H1 (cell line): Measurements from ENCODE around the gene STAT4.

Experiments
- BCL11A ChIP-seq, 2 experiments: IDR thresholded peaks; one replicate each; pipeline ENCODE4 v1.6.1; 2011; ENCODE audit warnings: low read depth in 2 of 2, low read length in 2 of 2, mild to moderate bottlenecking in 2 of 2
- EZH2 ChIP-seq: fragments of 200-600 bp; sonication (generic); IDR thresholded peaks from 2 replicates; pipeline ENCODE4 v1.7.1; 2012; ENCODE audit warnings: low read depth, mild to moderate bottlenecking, moderate library complexity, low read length, inconsistent platforms; ENCODE audit not compliant: severe bottlenecking
- HDAC6 ChIP-seq: IDR thresholded peaks from one replicate; pipeline ENCODE4 v1.7.1; 2012; ENCODE audit warnings: low read depth, mild to moderate bottlenecking, inconsistent platforms, low read length, moderate library complexity
- JUND ChIP-seq: IDR thresholded peaks from 2 replicates; pipeline ENCODE4 v1.6.1; 2011; ENCODE audit warnings: mild to moderate bottlenecking, improper control_type of control experiment, low read length
- NANOG ChIP-seq: IDR thresholded peaks from 2 replicates; pipeline ENCODE4 v1.6.1; 2011; ENCODE audit warnings: low read length, low read depth, mild to moderate bottlenecking, inconsistent platforms; ENCODE audit not compliant: insufficient read depth, poor library complexity, severe bottlenecking
- RAD21 ChIP-seq, 2 experiments: IDR thresholded peaks in 1 of 2; conservative IDR thresholded peaks in 1 of 2; 2 replicates each; pipeline ENCODE4 v1.6.1; 2011; ENCODE audit warnings: low read depth in 2 of 2, low read length in 2 of 2, improper control_type of control experiment in 1 of 2, inconsistent platforms in 1 of 2, mild to moderate bottlenecking in 1 of 2, moderate library complexity in 1 of 2
- SUZ12 ChIP-seq: fragments of 200-600 bp; sonication (generic); IDR thresholded peaks from 2 replicates; pipeline ENCODE4 v1.6.1; 2012; ENCODE audit warnings: mild to moderate bottlenecking, inconsistent platforms, low read length, moderate library complexity, mixed read lengths
- TEAD4 ChIP-seq: IDR thresholded peaks from 2 replicates; pipeline ENCODE4 v1.6.1; 2012; ENCODE audit warnings: low read depth, low read length, inconsistent platforms, mixed read lengths
- ZNF274 ChIP-seq: IDR thresholded peaks from 2 replicates; pipeline ENCODE4 v1.7.0; 2012; ENCODE audit warnings: low read length, borderline replicate concordance; ENCODE audit errors: extremely low read depth
- TF ChIP-seq, protein P1 (sequence below), 3 experiments: IDR thresholded peaks; 1 replicate in 2 of 3; 2 replicates in 1 of 3; pipeline versions ENCODE4 v1.5.1 to v1.6.1; 2011; ENCODE audit warnings: low read length in 3 of 3, mild to moderate bottlenecking in 3 of 3, inconsistent platforms in 2 of 3, low read depth in 1 of 3, moderate library complexity in 1 of 3; ENCODE audit not compliant: insufficient read depth in 1 of 3; ENCODE audit errors: control extremely low read depth in 1 of 3
- TF ChIP-seq, protein P2 (sequence below): IDR thresholded peaks from 2 replicates; pipeline ENCODE4 v1.6.1; 2012; ENCODE audit warnings: inconsistent platforms
- TF ChIP-seq, protein P3 (sequence below): fragments of 300-600 bp; sonication (generic); IDR thresholded peaks from 2 replicates; pipeline ENCODE4 v1.7.1; 2012; ENCODE audit warnings: low read length, moderate library complexity, mild to moderate bottlenecking, inconsistent platforms; ENCODE audit not compliant: insufficient replicate concordance

DNA sequence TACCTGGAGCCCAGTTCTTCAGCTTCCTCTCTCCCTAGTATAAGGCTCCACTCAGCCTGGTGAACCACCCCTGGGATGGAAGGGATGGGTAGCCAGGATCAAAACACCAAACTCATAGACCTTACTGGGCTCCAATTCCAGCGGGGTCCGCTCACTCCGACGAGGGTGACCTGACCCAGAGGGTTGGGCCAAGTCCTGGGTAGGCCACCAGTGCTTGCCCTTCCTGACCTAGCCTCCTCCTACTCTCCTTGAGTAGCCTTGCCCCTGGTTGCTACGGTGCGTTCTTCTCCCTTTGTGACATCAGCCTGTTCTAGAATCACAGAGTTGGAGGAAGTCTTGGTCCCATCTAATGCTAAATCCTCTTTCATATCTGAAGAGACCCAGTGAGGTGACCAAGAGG lies 537 bp upstream of the STAT4 start:
- TF ChIP-seq EZH2 (no peak), NANOG (no peak), ZNF274 (no peak), RAD21 (IDR thresholded peaks at IDR 0.05 in 1 of 2, conservative IDR thresholded peaks at IDR 0.05 in 1 of 2; ENCODE audit: low read depth in 2 of 2, low read length in 2 of 2) (no peak), JUND (no peak), HDAC6 (no peak), TEAD4 (no peak), SUZ12 (no peak), BCL11A (IDR thresholded peaks at IDR 0.05; ENCODE audit: low read depth in 2 of 2, low read length in 2 of 2) (no peak)
- TF ChIP-seq, protein P1, sequence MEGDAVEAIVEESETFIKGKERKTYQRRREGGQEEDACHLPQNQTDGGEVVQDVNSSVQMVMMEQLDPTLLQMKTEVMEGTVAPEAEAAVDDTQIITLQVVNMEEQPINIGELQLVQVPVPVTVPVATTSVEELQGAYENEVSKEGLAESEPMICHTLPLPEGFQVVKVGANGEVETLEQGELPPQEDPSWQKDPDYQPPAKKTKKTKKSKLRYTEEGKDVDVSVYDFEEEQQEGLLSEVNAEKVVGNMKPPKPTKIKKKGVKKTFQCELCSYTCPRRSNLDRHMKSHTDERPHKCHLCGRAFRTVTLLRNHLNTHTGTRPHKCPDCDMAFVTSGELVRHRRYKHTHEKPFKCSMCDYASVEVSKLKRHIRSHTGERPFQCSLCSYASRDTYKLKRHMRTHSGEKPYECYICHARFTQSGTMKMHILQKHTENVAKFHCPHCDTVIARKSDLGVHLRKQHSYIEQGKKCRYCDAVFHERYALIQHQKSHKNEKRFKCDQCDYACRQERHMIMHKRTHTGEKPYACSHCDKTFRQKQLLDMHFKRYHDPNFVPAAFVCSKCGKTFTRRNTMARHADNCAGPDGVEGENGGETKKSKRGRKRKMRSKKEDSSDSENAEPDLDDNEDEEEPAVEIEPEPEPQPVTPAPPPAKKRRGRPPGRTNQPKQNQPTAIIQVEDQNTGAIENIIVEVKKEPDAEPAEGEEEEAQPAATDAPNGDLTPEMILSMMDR (IDR thresholded peaks at IDR 0.05; ENCODE audit: control extremely low read depth in 1 of 3, insufficient read depth in 1 of 3, low read depth in 1 of 3, low read length in 3 of 3), result no peak
- TF ChIP-seq, protein P2, sequence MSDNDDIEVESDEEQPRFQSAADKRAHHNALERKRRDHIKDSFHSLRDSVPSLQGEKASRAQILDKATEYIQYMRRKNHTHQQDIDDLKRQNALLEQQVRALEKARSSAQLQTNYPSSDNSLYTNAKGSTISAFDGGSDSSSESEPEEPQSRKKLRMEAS, result no peak
- TF ChIP-seq, protein P3, sequence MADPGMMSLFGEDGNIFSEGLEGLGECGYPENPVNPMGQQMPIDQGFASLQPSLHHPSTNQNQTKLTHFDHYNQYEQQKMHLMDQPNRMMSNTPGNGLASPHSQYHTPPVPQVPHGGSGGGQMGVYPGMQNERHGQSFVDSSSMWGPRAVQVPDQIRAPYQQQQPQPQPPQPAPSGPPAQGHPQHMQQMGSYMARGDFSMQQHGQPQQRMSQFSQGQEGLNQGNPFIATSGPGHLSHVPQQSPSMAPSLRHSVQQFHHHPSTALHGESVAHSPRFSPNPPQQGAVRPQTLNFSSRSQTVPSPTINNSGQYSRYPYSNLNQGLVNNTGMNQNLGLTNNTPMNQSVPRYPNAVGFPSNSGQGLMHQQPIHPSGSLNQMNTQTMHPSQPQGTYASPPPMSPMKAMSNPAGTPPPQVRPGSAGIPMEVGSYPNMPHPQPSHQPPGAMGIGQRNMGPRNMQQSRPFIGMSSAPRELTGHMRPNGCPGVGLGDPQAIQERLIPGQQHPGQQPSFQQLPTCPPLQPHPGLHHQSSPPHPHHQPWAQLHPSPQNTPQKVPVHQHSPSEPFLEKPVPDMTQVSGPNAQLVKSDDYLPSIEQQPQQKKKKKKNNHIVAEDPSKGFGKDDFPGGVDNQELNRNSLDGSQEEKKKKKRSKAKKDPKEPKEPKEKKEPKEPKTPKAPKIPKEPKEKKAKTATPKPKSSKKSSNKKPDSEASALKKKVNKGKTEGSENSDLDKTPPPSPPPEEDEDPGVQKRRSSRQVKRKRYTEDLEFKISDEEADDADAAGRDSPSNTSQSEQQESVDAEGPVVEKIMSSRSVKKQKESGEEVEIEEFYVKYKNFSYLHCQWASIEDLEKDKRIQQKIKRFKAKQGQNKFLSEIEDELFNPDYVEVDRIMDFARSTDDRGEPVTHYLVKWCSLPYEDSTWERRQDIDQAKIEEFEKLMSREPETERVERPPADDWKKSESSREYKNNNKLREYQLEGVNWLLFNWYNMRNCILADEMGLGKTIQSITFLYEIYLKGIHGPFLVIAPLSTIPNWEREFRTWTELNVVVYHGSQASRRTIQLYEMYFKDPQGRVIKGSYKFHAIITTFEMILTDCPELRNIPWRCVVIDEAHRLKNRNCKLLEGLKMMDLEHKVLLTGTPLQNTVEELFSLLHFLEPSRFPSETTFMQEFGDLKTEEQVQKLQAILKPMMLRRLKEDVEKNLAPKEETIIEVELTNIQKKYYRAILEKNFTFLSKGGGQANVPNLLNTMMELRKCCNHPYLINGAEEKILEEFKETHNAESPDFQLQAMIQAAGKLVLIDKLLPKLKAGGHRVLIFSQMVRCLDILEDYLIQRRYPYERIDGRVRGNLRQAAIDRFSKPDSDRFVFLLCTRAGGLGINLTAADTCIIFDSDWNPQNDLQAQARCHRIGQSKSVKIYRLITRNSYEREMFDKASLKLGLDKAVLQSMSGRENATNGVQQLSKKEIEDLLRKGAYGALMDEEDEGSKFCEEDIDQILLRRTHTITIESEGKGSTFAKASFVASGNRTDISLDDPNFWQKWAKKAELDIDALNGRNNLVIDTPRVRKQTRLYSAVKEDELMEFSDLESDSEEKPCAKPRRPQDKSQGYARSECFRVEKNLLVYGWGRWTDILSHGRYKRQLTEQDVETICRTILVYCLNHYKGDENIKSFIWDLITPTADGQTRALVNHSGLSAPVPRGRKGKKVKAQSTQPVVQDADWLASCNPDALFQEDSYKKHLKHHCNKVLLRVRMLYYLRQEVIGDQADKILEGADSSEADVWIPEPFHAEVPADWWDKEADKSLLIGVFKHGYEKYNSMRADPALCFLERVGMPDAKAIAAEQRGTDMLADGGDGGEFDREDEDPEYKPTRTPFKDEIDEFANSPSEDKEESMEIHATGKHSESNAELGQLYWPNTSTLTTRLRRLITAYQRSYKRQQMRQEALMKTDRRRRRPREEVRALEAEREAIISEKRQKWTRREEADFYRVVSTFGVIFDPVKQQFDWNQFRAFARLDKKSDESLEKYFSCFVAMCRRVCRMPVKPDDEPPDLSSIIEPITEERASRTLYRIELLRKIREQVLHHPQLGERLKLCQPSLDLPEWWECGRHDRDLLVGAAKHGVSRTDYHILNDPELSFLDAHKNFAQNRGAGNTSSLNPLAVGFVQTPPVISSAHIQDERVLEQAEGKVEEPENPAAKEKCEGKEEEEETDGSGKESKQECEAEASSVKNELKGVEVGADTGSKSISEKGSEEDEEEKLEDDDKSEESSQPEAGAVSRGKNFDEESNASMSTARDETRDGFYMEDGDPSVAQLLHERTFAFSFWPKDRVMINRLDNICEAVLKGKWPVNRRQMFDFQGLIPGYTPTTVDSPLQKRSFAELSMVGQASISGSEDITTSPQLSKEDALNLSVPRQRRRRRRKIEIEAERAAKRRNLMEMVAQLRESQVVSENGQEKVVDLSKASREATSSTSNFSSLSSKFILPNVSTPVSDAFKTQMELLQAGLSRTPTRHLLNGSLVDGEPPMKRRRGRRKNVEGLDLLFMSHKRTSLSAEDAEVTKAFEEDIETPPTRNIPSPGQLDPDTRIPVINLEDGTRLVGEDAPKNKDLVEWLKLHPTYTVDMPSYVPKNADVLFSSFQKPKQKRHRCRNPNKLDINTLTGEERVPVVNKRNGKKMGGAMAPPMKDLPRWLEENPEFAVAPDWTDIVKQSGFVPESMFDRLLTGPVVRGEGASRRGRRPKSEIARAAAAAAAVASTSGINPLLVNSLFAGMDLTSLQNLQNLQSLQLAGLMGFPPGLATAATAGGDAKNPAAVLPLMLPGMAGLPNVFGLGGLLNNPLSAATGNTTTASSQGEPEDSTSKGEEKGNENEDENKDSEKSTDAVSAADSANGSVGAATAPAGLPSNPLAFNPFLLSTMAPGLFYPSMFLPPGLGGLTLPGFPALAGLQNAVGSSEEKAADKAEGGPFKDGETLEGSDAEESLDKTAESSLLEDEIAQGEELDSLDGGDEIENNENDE, result no peak
